Stimulated activated effector memory CD8-positive, alpha-beta T cell treated with anti-CD3 and anti-CD28 coated beads, Interleukin-12 subunit alpha, Interleukin-12 subunit beta, amount 100 ng/mL, for 72 hours (primary cell): ENCODE results near the gene PPARG.
"Not testable (repeated sequence)": the region's sequence is repeated elsewhere in the genome, so short reads cannot be mapped to it uniquely, and the experiment has no call there.

Source experiments
- ATAC-seq: fragments of 150-1000 bp; cut with Tn5 transposase; 2 replicates; pipeline ENCODE4 v1.10.0; 2021
- DNase-seq, 2 donors: peaks; one replicate each; pipeline ENCODE4 v3.0.0; 2021 to 2022; ENCODE audit warnings: low spot score in 2 of 2
- H3K27ac Mint-ChIP-seq: one replicate; pipeline ENCODE4 v1.8.0; 2022; ENCODE audit warnings: mild to moderate bottlenecking, mixed read lengths
- H3K36me3 Mint-ChIP-seq: one replicate; pipeline ENCODE4 v1.8.0; 2022; ENCODE audit warnings: mild to moderate bottlenecking, mixed read lengths
- H3K4me1 Mint-ChIP-seq: one replicate; pipeline ENCODE4 v1.8.0; 2022; ENCODE audit warnings: mixed read lengths
- H3K4me3 Mint-ChIP-seq: one replicate; pipeline ENCODE4 v1.8.0; 2022; ENCODE audit warnings: mild to moderate bottlenecking, mixed read lengths
- H3K9me3 Mint-ChIP-seq: one replicate; pipeline ENCODE4 v1.8.0; 2022; ENCODE audit warnings: mixed read lengths

Gene PPARG

GRCh38 chr3:12437221-12437605 lies 148.3 kb downstream of the PPARG start:
- no peak overlapping the region for H3K27ac Mint-ChIP-seq
- no peaks in the 10 kb centered on the region for H3K36me3 Mint-ChIP-seq
- ATAC-seq, result no peak
- DNase-seq, result no peak
- no peaks in the 10 kb centered on the region for H3K4me1 Mint-ChIP-seq
- no peak overlapping the region for H3K4me3 Mint-ChIP-seq
- no peaks in the 10 kb centered on the region for H3K9me3 Mint-ChIP-seq

- no peak for ATAC-seq
- H3K4me1 Mint-ChIP-seq, result no peaks in the 10 kb centered on the region
- no peak overlapping the region for H3K4me3 Mint-ChIP-seq
- no peak overlapping the region for H3K27ac Mint-ChIP-seq
- DNase-seq, result no peak
- no peaks in the 10 kb centered on the region for H3K36me3 Mint-ChIP-seq
- H3K9me3 Mint-ChIP-seq, result no peaks in the 10 kb centered on the region
These were observed 149.0 kb downstream of the PPARG start for GRCh38 chr3:12437861-12438260.

DNA sequence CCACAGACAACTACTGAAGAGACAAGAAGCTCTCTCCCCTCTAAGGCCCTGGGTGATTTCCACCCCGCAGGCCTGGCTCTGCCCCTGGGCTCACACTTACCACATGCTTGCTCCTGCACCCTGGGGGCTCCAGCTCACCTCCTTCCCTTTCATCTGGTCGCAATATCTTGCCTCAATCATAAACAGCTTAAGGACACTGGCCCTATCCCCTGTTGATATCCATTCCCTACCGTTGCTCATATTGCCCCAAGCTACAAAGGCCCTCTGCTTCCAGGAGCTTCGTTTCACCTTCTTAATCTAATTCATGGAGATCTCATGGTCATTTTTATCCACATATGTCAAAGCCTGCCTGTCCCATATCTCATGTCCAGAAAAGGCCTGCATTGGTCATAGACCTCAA lies 149.4 kb downstream of the PPARG start:
- Mint-ChIP-seq H3K9me3 (no peaks in the 10 kb centered on the region), H3K4me3 (no peak overlapping the region), H3K36me3 (no peaks in the 10 kb centered on the region), H3K4me1 (no peaks in the 10 kb centered on the region), H3K27ac (no peak overlapping the region)
- no peak for DNase-seq
- ATAC-seq, result no peak

GRCh38 chr3:12439161-12439940 lies 150.5 kb downstream of the PPARG start:
- Mint-ChIP-seq H3K9me3 (no peaks in the 10 kb centered on the region), H3K27ac (no peak overlapping the region), H3K4me3 (no peak overlapping the region), H3K36me3 (no peaks in the 10 kb centered on the region), H3K4me1 (no peaks in the 10 kb centered on the region)
- ATAC-seq, result no peak
- no peak for DNase-seq

DNA sequence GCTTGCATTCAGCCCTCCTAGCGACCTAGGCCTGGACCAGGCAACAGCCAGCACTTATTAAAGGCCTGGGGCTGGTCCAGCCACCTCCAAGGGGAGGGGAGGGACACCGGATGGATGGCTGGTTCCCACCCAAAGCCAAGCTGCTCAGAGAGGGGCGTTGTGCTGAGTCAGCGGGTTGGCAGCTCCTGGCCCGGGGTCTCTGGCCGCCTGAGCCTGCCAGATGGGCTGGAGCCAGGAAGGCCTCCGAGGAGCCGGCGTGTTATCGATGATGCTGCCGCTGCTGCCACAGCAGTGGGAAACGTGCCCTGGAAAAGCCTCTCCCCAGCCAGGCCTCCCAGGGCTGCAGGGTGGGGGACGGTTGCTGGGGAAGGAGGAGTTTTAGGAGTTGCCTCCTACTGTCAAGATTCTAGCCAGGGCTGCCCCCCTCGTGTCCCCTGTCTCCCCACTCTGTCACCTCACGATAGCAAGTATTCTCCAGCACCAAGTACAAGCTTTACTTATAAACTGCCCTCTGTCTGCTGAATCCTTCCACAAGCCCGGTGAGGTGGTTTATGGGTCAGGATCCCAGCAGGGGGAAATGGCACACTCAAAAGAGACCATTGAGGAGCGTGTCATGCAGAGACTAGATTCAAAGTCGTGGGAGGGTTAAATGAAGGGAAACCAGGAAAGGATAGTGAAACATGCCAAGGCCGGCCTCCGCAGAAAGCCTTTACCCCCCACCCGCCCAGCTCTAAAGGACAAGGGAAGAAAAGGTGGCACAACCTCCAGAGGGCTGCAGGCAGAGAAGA lies 152.3 kb downstream of the PPARG start:
- Mint-ChIP-seq H3K4me3 (no peak overlapping the region), H3K36me3 (no peaks in the 10 kb centered on the region), H3K9me3 (no peaks in the 10 kb centered on the region), H3K27ac (no peak overlapping the region), H3K4me1 (no peaks in the 10 kb centered on the region)
- DNase-seq (no peak), ATAC-seq (no peak)

DNA sequence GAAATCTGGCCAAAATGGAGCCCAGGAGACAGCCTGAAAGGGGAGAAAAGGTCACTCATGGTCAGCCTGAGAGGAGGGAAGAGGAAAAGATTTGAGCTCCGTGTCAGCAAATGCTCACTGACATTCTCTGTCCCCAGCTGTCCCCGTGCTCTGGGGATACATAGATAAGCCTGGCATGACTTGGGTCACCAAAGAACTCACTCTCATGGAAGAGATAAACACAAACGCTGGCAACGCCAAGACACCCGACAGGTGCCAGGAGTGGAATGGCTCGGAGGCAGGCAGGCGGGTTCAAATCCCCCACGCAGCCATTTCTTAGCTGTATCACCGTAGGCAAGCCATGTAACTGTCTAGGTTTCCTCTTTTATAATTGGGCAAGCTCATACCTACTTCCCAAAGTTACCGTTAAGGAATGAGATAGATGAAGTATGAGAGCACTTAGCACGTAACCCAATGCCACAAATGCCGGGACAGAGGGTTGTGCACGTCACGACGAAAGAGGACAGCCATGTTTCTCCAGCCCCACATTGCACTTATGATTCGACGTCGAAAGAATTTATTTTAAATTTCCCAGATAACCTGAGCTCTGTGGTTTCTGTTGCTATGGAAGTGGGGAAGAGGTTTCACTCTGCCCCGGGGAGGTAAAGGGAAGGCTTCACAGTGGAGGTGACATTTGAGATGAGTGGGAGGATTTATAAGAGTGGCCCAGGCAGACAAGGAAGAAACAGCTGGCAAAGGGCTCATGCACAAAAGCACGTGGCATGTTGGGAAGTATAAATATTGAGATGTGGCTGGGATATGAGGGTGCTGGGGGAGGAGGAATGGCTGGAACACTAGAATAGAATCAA lies 154.0 kb downstream of the PPARG start:
- Mint-ChIP-seq H3K9me3 (no peaks in the 10 kb centered on the region), H3K4me1 (no peaks in the 10 kb centered on the region), H3K36me3 (no peaks in the 10 kb centered on the region), H3K27ac (peak overlapping the region; percentile 58), H3K4me3 (no peak overlapping the region)
- DNase-seq (no peak), ATAC-seq (no peak)

DNA sequence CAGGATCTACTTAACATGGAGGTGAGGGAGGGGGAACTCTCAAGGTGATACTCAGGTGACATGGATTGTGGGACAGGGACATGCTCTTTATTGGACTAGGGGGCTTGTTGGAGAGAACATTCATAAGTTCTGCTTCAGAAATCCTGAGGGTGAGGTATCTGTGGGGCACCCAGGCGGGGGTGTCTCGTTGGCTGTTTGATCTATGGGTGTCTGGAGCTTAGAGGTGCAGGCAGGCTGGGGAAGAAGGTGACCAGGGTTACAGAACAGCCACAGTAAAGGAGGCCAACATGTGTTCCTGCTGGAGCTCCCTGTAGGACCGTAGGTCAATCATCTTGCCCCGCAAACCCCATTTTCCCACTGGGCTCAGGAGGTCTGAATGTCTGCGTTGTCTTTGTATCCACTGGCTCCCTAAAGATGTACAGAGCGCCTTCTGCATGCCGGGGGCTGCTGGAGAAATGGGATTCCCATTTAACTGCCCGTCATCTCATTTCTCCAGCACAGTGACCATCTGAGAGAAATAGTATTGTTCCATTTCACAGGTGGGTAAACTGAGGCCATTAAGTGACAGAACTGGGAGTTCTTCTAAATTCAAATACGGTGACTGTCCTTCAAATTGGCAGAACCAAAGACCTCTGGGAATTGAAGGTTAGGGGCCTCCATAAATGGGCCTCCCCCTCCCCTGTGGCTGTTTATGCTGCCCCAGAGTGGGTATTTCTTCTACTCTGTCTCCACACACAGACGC lies 155.1 kb downstream of the PPARG start:
- Mint-ChIP-seq H3K36me3 (no peaks in the 10 kb centered on the region), H3K9me3 (no peaks in the 10 kb centered on the region), H3K4me3 (no peak overlapping the region), H3K4me1 (no peaks in the 10 kb centered on the region), H3K27ac (peak overlapping the region; percentile 58)
- DNase-seq, result no peak
- no peak for ATAC-seq

- Mint-ChIP-seq H3K4me3 (no peak overlapping the region), H3K36me3 (no peaks in the 10 kb centered on the region), H3K27ac (no peak overlapping the region), H3K4me1 (no peaks in the 10 kb centered on the region), H3K9me3 (no peaks in the 10 kb centered on the region)
- ATAC-seq, result no peak
- no peak for DNase-seq
These were observed 156.0 kb downstream of the PPARG start for GRCh38 chr3:12444582-12445471.

DNA sequence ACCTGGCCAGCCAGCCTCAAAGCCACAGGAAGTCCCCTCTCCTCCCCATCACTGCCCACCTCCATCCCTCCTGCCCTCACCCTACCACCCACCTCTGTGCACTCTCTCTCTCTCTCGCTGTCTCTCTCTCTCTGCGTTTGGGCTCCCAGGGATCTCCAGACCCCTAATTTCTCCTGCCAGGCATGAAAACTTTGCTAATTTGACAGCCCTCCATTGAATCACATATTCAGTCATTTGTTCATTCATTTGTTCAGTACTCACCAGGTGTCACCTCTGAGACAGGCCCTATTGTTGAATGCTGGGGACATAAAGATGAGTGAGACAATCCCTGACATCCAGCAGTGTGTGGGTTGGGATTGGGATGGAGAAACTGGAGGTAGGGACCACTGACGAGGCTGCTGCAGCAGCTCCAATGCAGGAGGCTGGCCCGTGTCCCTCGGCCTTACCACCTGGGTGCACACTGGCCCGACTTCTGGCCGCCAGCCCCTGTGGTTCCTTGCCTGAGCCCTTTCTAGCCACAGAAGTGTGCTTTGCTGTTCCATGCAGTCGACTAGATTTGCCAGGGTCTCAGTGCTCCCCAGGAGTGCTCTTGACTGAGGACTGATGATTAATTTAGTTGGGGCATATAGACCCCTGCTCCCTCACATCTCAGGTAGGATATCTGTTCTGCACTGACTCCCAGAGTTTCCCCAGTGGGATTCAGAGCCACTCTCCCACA lies 156.8 kb downstream of the PPARG start:
- no peaks in the 10 kb centered on the region for H3K9me3 Mint-ChIP-seq
- no peak overlapping the region for H3K27ac Mint-ChIP-seq
- no peaks in the 10 kb centered on the region for H3K4me1 Mint-ChIP-seq
- DNase-seq (no peak), ATAC-seq (no peak)
- no peaks in the 10 kb centered on the region for H3K36me3 Mint-ChIP-seq
- no peak overlapping the region for H3K4me3 Mint-ChIP-seq

DNA sequence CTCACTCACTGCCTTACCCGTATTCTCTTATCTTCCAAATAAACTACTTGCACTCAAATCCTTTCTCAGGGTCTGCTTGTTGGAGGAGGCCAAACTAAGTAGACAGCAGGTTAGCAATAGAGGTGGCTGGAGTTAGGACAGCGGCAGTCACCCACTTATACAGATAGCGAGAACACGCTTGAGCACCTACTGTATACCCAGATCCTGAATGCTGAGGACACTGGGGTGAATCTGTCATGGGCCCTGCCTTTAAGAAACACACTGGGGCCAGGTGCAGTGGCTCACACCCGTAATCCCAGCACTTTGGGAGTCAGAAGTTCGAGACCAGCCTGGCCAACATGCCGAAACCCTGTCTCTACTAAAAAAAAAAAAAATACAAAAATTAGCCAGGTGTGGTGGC lies 157.4 kb downstream of the PPARG start:
- Mint-ChIP-seq H3K36me3 (no peaks in the 10 kb centered on the region), H3K4me1 (no peaks in the 10 kb centered on the region), H3K27ac (no peak overlapping the region), H3K4me3 (no peak overlapping the region), H3K9me3 (no peaks in the 10 kb centered on the region)
- DNase-seq, result no peak
- no peak for ATAC-seq

DNA sequence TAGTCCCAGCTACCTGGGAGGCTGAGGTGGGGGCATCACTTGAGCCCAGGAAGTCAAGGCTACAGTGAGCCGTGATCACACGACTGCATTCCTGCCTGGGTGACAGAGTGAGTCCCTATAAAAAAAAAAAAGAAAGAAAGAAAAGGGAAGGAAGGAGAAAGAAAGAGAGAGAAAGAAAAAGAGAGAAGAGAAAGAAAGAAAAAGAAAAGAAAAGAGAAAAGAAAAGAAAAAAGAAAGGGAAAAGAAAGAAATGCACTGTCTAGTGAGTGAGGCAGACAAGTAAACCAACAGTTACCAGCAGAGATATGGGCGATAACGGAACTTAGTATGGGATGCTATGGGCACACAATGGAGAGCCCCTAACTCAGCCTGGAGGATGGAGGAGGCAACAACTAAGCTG lies 158.2 kb downstream of the PPARG start:
- H3K4me1 Mint-ChIP-seq, result no peaks in the 10 kb centered on the region
- DNase-seq (no peak), ATAC-seq (no peak)
- H3K4me3 Mint-ChIP-seq, result no peak overlapping the region
- no peaks in the 10 kb centered on the region for H3K36me3 Mint-ChIP-seq
- no peaks in the 10 kb centered on the region for H3K9me3 Mint-ChIP-seq
- H3K27ac Mint-ChIP-seq, result no peak overlapping the region

- H3K9me3 Mint-ChIP-seq, DNase-seq, ATAC-seq, H3K4me1 Mint-ChIP-seq, H3K27ac Mint-ChIP-seq, H3K4me3 Mint-ChIP-seq, H3K36me3 Mint-ChIP-seq: not testable (repeated sequence)
These were observed 159.7 kb downstream of the PPARG start for GRCh38 chr3:12448404-12449202.
